Thymus (tissue), 11 donors: ENCODE results near the gene HRCT1. TPM values are rescaled to one million over a fixed set of nuclear protein-coding genes. Genes with fewer than 3 reads are reported as not detected.
A peak's percentile ranks its signal among the peaks of the same experiment; 100 is the strongest.

Experiments
- DNase-seq, 9 donors: peaks; one replicate each; pipeline ENCODE4 v3.0.0-alpha.2; 2013; ENCODE audit warnings: low spot score in 9 of 9, low read depth in 6 of 9, missing footprints in 1 of 9
- H3K27ac ChIP-seq, 2 donors: one replicate each; pipeline ENCODE4 v1.5.1; 2013; ENCODE audit warnings: control low read depth in 1 of 2, low read depth in 1 of 2, low read length in 1 of 2, mild to moderate bottlenecking in 1 of 2, moderate library complexity in 1 of 2
- H3K27me3 ChIP-seq, 2 donors: one replicate each; pipeline ENCODE4 v1.5.1; 2013; ENCODE audit warnings: low read length in 1 of 2; ENCODE audit not compliant: control insufficient read depth in 2 of 2, insufficient read depth in 1 of 2
- H3K36me3 ChIP-seq, 2 donors: one replicate each; pipeline ENCODE4 v1.5.1; 2013; ENCODE audit warnings: low read length in 1 of 2, mild to moderate bottlenecking in 1 of 2, moderate library complexity in 1 of 2; ENCODE audit not compliant: control insufficient read depth in 2 of 2, insufficient read depth in 2 of 2
- H3K4me1 ChIP-seq, 2 donors: one replicate each; pipeline ENCODE4 v1.5.1; 2013; ENCODE audit warnings: low read length in 2 of 2; ENCODE audit not compliant: control insufficient read depth in 2 of 2, insufficient read depth in 2 of 2
- H3K4me3 ChIP-seq, 2 donors: one replicate each; pipeline ENCODE4 v1.5.1; 2013; ENCODE audit warnings: low read length in 2 of 2, control low read depth in 1 of 2, mild to moderate bottlenecking in 1 of 2
- H3K9me3 ChIP-seq, 2 donors: one replicate each; pipeline ENCODE4 v1.5.1; 2013; ENCODE audit warnings: low read length in 1 of 2, mild to moderate bottlenecking in 1 of 2; ENCODE audit not compliant: control insufficient read depth in 2 of 2, insufficient read depth in 1 of 2
- WGBS: extraction: QIAGEN DNeasy Blood & Tissue Kit; methylation state at CpG from one replicate; pipeline ENCODE4 v1.1.7; 2013; 5-methylcytosine and 5-hydroxymethylcytosine counted together
- polyA plus RNA-seq: library from polyadenylated mRNA; stranded (reverse); fragments of 200-250 nt; gene quantifications from one replicate; pipeline ENCODE4 v1.2.3, GENCODE V29; 2013
- total RNA-seq: library from RNA; stranded (reverse); fragments of 120-200 nt; gene quantifications from one replicate; pipeline ENCODE4 v1.2.4, GENCODE V29; 2013
- donor health status: healthy.

HRCT1 gene
- total and polyA plus RNA-seq, 2 donors, result 0.14 to 6.1 TPM

GRCh38 chr9:35940458-35941407 is 34.7 kb downstream of the HRCT1 start:
- Histone ChIP-seq H3K9me3 (peaks cover 0 to 4% of the 10 kb centered on the region in 2 donors), H3K27me3 (no peaks in the 10 kb centered on the region), H3K4me1 (peaks cover 47 to 77% of the 10 kb centered on the region in 2 donors), H3K27ac (peak overlapping the region; percentile 89 to 96), H3K36me3 (no peaks in the 10 kb centered on the region), H3K4me3 (no peak overlapping the region)
- WGBS, result 29% methylated on average over 7 of the region's 7 CpGs
- peak; percentile 66 to 96 (median 88) for DNase-seq

- WGBS, result 98% methylated on average over 5 of the region's 5 CpGs
- DNase-seq, result no peak
- no peak overlapping the region for H3K27ac ChIP-seq
These were observed 36.3 kb downstream of the HRCT1 start for GRCh38 chr9:35942286-35942685.

GRCh38 chr9:35944173-35944572 is 38.2 kb downstream of the HRCT1 start:
- no peak for DNase-seq
- Histone ChIP-seq H3K27me3 (no peaks in the 10 kb centered on the region), H3K4me3 (no peak overlapping the region), H3K4me1 (peaks cover 37 to 68% of the 10 kb centered on the region in 2 donors), H3K36me3 (no peaks in the 10 kb centered on the region), H3K9me3 (no peaks in the 10 kb centered on the region), H3K27ac (peak overlapping the region in 1 of 2 donors; percentile 15)
- WGBS, result 83% methylated on average over 3 of the region's 3 CpGs

More at GRCh38 chr9:35942286-35942685, 36.3 kb downstream of the HRCT1 start:
- Histone ChIP-seq H3K4me1 (peaks cover 47 to 80% of the 10 kb centered on the region in 2 donors), H3K36me3 (no peaks in the 10 kb centered on the region), H3K9me3 (no peaks in the 10 kb centered on the region), H3K4me3 (no peak overlapping the region), H3K27me3 (no peaks in the 10 kb centered on the region)

GRCh38 chr9:35944841-35945240 is 38.8 kb downstream of the HRCT1 start:
- Histone ChIP-seq H3K4me3 (no peak overlapping the region), H3K4me1 (peaks cover 32 to 64% of the 10 kb centered on the region in 2 donors), H3K36me3 (no peaks in the 10 kb centered on the region), H3K27ac (no peak overlapping the region), H3K9me3 (no peaks in the 10 kb centered on the region), H3K27me3 (no peaks in the 10 kb centered on the region)
- DNase-seq, result no peak
- WGBS, result 96% methylated on average over 3 of the region's 3 CpGs

GRCh38 chr9:35945341-35946018 is 39.5 kb downstream of the HRCT1 start:
- H3K9me3 ChIP-seq, result no peaks in the 10 kb centered on the region
- WGBS, result 34% methylated on average over 10 of the region's 10 CpGs
- no peak overlapping the region for H3K4me3 ChIP-seq
- peak in 6 of 9 donors; percentile 41 to 81 (median 63) for DNase-seq
- no peaks in the 10 kb centered on the region for H3K36me3 ChIP-seq
- H3K27ac ChIP-seq, result peak overlapping the region in 1 of 2 donors; percentile 15
- H3K27me3 ChIP-seq, result no peaks in the 10 kb centered on the region
- H3K4me1 ChIP-seq, result peaks cover 25 to 58% of the 10 kb centered on the region in 2 donors

GRCh38 chr9:35948451-35948850 is 42.4 kb downstream of the HRCT1 start:
- H3K4me3 ChIP-seq, result no peak overlapping the region
- 94% methylated on average over 2 of the region's 2 CpGs for WGBS
- H3K9me3 ChIP-seq, result no peaks in the 10 kb centered on the region
- no peaks in the 10 kb centered on the region for H3K27me3 ChIP-seq
- H3K36me3 ChIP-seq, result no peaks in the 10 kb centered on the region
- DNase-seq, result no peak
- peaks cover 9 to 32% of the 10 kb centered on the region in 2 donors for H3K4me1 ChIP-seq
- H3K27ac ChIP-seq, result no peak overlapping the region

- Histone ChIP-seq H3K9me3 (no peaks in the 10 kb centered on the region), H3K4me3 (no peak overlapping the region), H3K4me1 (peaks cover 5 to 27% of the 10 kb centered on the region in 2 donors), H3K27me3 (no peaks in the 10 kb centered on the region), H3K36me3 (no peaks in the 10 kb centered on the region), H3K27ac (no peak overlapping the region)
- 65% methylated on average over 2 of the region's 2 CpGs for WGBS
- DNase-seq, result no peak
These were observed 42.9 kb downstream of the HRCT1 start for GRCh38 chr9:35948901-35949318.

- Histone ChIP-seq H3K27ac (no peak overlapping the region), H3K9me3 (no peaks in the 10 kb centered on the region), H3K4me3 (no peak overlapping the region), H3K36me3 (no peaks in the 10 kb centered on the region), H3K27me3 (no peaks in the 10 kb centered on the region), H3K4me1 (peaks cover 0 to 6% of the 10 kb centered on the region in 2 donors)
- WGBS, result 77% methylated on average over 6 of the region's 6 CpGs
- no peak for DNase-seq
These were observed 45.7 kb downstream of the HRCT1 start for GRCh38 chr9:35951736-35952135.
